Esophagus muscularis mucosa (tissue), 4 donors: ENCODE data around the gene LXN. TPM values are rescaled to one million over a fixed set of nuclear protein-coding genes. Genes with fewer than 3 reads are reported as not detected.

Experiments used
- DNase-seq: peaks from one replicate; pipeline ENCODE4 v3.0.0-alpha.2; 2017; ENCODE audit errors: extremely low spot score
- H3K27ac ChIP-seq, 4 donors: fragments of 200-600 bp; sonication (generic); replicated peaks in 1 of 4; 1 replicate in 3 of 4; 2 replicates in 1 of 4; pipeline ENCODE4 v1.5.1; 2016 to 2019; ENCODE audit warnings: mild to moderate bottlenecking in 1 of 4
- H3K27me3 ChIP-seq, 4 donors: fragments of 200-600 bp; sonication (generic); one replicate each; pipeline versions ENCODE4 v1.5.1 to v1.6.0; 2016 to 2019
- H3K36me3 ChIP-seq, 4 donors: fragments of 200-600 bp; sonication (generic); one replicate each; pipeline ENCODE4 v1.5.1; 2016 to 2019
- H3K4me1 ChIP-seq, 4 donors: fragments of 200-600 bp; sonication (generic); one replicate each; pipeline ENCODE4 v1.5.1; 2016 to 2019
- H3K4me3 ChIP-seq, 4 donors: fragments of 200-600 bp; sonication (generic); 1 replicate in 2 of 4; 2 replicates in 2 of 4; pipeline ENCODE4 v1.5.1; 2016 to 2019; ENCODE audit warnings: mild to moderate bottlenecking in 4 of 4, moderate library complexity in 1 of 4
- H3K9me3 ChIP-seq, 4 donors: fragments of 200-600 bp; sonication (generic); 1 replicate in 3 of 4; 2 replicates in 1 of 4; pipeline ENCODE4 v1.5.1; 2016 to 2019
- EP300 ChIP-seq: sonication (generic); formaldehyde crosslinking; IDR thresholded peaks from one replicate; pipeline ENCODE4 v1.6.1; 2017; ENCODE audit warnings: antibody characterized with exemption
- POLR2A ChIP-seq: fragments of 450-650 bp; IDR thresholded peaks from one replicate; pipeline ENCODE4 v1.6.1; 2017; ENCODE audit warnings: antibody characterized with exemption, moderate library complexity, mild to moderate bottlenecking, low read depth
- POLR2AphosphoS5 ChIP-seq, 2 donors: sonication (generic); formaldehyde crosslinking; IDR thresholded peaks; one replicate each; pipeline ENCODE4 v1.6.1; 2017; ENCODE audit warnings: antibody characterized with exemption in 2 of 2
- WGBS: methylation state at CpG from one replicate; pipeline ENCODE4 v1.1.5; 2018; 5-methylcytosine and 5-hydroxymethylcytosine counted together
- intact Hi-C: fragments of 100-400 bp; cut with DNase I; formaldehyde crosslinking; loops from one replicate; pipeline ENCODE4 v1.15.1; 2023
- small RNA-seq, 3 donors: library from RNA; depleted of rRNA; stranded (forward); fragments of <200 nt; gene quantifications; one replicate each; pipeline ENCODE3, GENCODE V24; 2016
- total RNA-seq, 4 donors: library from RNA; depleted of rRNA; stranded (reverse); fragments of >200 nt; gene quantifications; one replicate each; pipeline versions ENCODE4 v1.1.0 to v1.2.1, GENCODE V29; 2016
- TF ChIP-seq, protein P1 (sequence below), 3 experiments: fragments of 200-600 bp in 2 of 3; fragments of 450-650 bp in 1 of 3; sonication (generic) in 2 of 3; IDR thresholded peaks; one replicate each; pipeline ENCODE4 v1.5.1; 2017 to 2019; ENCODE audit warnings: antibody characterized with exemption in 3 of 3, mild to moderate bottlenecking in 2 of 3, moderate library complexity in 1 of 3

LXN gene
- total RNA-seq, 4 donors from 2014 or later, result 7.2 to 9.2 (median 7.9) TPM

DNA sequence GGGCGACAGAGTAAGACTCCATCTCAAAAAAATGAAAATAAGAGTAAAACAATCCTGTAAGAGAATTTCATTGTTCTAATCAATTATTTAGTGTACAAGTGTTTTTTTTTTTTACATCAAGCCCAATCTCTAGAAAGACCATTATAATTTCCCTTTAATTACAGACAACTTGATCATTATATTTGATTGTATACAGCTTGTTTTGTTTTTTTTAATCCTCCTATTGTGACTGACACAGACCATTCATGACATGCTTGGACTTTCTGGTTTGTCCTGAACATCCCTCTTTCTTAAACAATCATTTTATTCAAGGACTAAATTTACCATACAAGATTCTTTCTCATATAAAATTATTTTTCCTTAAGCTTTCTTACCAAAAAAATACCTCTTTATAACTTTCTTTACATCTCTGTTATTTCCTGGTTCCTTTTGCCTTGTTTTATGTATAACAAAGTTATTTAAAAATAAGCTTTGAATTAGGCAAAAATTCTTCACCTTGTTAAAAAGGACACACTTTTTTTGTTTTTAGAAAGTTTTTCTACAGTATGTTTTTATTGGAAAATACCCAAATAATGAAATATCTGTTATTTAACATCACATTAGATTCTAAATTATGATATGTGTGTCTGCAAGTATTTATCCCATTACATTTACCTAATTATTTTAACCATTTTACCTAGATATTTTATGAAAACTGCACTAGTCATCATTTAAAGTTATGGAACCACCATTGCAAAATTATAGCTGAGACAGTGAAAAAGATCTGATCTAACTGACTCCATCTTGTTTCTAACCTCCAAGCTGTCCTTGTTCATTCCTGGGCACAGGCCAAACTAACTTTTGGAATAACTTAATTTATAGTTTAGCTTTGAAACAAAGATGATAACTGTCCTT, 54.2 kb downstream of the LXN start:
- DNase-seq, result no peak
- H3K27ac ChIP-seq, result no peak overlapping the region
- TF ChIP-seq EP300 (no peak), POLR2A (no peak), POLR2AphosphoS5 (IDR thresholded peaks at IDR 0.05) (no peak)
- TF ChIP-seq, protein P1, sequence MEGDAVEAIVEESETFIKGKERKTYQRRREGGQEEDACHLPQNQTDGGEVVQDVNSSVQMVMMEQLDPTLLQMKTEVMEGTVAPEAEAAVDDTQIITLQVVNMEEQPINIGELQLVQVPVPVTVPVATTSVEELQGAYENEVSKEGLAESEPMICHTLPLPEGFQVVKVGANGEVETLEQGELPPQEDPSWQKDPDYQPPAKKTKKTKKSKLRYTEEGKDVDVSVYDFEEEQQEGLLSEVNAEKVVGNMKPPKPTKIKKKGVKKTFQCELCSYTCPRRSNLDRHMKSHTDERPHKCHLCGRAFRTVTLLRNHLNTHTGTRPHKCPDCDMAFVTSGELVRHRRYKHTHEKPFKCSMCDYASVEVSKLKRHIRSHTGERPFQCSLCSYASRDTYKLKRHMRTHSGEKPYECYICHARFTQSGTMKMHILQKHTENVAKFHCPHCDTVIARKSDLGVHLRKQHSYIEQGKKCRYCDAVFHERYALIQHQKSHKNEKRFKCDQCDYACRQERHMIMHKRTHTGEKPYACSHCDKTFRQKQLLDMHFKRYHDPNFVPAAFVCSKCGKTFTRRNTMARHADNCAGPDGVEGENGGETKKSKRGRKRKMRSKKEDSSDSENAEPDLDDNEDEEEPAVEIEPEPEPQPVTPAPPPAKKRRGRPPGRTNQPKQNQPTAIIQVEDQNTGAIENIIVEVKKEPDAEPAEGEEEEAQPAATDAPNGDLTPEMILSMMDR (IDR thresholded peaks at IDR 0.05), result no peak
- intact Hi-C loops, result no loop called here
- peaks cover 0 to 16% (median 5%) of the 10 kb centered on the region in 4 donors for H3K9me3 ChIP-seq
- no peaks in the 10 kb centered on the region for H3K4me1 ChIP-seq
- H3K27me3 ChIP-seq, result no peaks in the 10 kb centered on the region
- no peaks in the 10 kb centered on the region for H3K36me3 ChIP-seq
- H3K4me3 ChIP-seq, result no peak overlapping the region
- WGBS, result 63% methylated on average over 1 of the region's 1 CpG

Small RNA genes within 50 kb of the gene (small RNA-seq; reads per million reads assigned to genes)
- 0 reads per million in 3 donors for gene AC025033.1
- 0 reads per million in 3 donors for gene AC080013.6

Other genes with a start within 250 kb of the LXN start
- gene MLF1, start 101.5 kb downstream of the LXN start, total RNA-seq, result 10 to 100 TPM in 2 of 4 donors, 1 to 10 TPM in 2; 7.6 to 15.2 (median 9.9) TPM
- gene GFM1, start 28.1 kb downstream of the LXN start, total RNA-seq, result 10 to 100 TPM; 36.4 to 46.6 (median 39.0) TPM
- gene RARRES1, start 59.8 kb upstream of the LXN start, total RNA-seq, result 10 to 100 TPM in 3 of 4 donors, 1 to 10 TPM in 1; 6.6 to 93.0 (median 29.8) TPM
- 10 to 100 TPM; 45.7 to 74.9 (median 50.3) TPM for gene MFSD1, start 129.4 kb upstream of the LXN start, total RNA-seq